GM10248 (cell line): Measurements from ENCODE around the gene TLE3.

Experiments used
- CTCF ChIA-PET: fragments of 300-600 bp; sonication (Branson Sonifier 250); formaldehyde crosslinking; extraction: SDS; loops from one replicate; lab custom pipeline; 2021; ENCODE audit warnings: antibody characterized with exemption; lab: Yijun Ruan, JAX
- POLR2A ChIA-PET: fragments of 350-650 bp; sonication (Branson Sonifier 250); formaldehyde crosslinking; extraction: SDS; loops from one replicate; lab custom pipeline; 2020; ENCODE audit warnings: antibody characterized with exemption; lab: Yijun Ruan, JAX
- DNase-seq: peaks from one replicate; pipeline ENCODE4 v3.0.0; 2012; ENCODE audit errors: extremely low spot score
- CTCF ChIP-seq: IDR thresholded peaks from 2 replicates; pipeline ENCODE4 v1.5.1; 2012; ENCODE audit warnings: mild to moderate bottlenecking, low read depth; ENCODE audit errors: extremely low read depth, missing control alignments, control extremely low read depth

TLE3 gene

DNA sequence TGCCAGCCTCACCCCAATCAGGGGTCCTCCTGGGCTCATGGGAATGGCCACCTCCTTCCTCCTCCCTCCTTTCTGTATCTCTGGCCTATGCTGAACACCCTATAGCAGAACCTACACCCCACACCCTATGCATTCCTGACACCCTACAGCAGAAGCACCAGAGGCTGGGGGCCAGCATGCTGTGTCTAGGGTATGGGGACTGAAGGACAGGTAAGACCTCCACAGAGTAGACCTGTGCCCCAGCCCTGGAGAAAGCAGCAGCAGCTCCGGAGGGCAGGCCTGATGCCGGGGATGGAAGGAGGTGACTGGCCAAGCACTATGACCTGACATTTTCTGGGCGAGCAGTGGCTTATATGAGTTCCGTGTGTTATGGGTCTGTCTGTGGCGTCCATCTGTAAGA is 66.9 kb downstream of the TLE3 start:
- POLR2A ChIA-PET, result no interaction called here
- no peak for DNase-seq
- TF ChIP-seq CTCF, result no peak
- CTCF ChIA-PET, result no interaction called here

DNA sequence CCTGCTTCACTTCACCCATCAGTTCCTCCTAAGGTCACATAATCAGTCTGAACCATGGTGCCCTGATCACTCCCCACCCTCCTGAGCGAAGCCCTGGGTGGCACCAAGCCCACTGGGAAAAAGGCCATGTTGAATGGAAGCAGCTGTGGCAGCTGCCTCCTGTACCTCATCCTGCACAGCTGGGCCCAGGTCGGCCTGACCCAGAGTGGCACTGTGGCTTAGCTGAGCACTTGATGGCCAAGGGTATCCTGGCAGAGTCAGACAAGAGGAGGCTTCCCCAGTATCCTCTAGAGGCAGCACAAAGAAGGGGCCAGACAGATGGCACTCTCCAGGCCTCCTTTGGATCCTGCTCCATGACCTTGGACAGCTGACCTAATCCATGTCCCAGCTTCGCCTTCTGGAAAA is 68.4 kb downstream of the TLE3 start:
- no peak for DNase-seq
- POLR2A ChIA-PET, result no interaction called here
- CTCF ChIA-PET, result interaction anchor here (1.4 to 2.0 kb wide), 2 partner anchors 11 to 17 kb away, joined by 6 to 7 read pairs; no protein-coding TSS in a partner anchor
- TF ChIP-seq CTCF, result no peak

GRCh38 chr15:70027518-70027917 is 70.2 kb downstream of the TLE3 start:
- POLR2A ChIA-PET, result no interaction called here
- CTCF ChIA-PET, result interaction anchor here (1.4 to 2.0 kb wide), 2 partner anchors 13 to 16 kb away, joined by 6 to 7 read pairs; no protein-coding TSS in a partner anchor
- no peak for DNase-seq
- TF ChIP-seq CTCF, result no peak

DNA sequence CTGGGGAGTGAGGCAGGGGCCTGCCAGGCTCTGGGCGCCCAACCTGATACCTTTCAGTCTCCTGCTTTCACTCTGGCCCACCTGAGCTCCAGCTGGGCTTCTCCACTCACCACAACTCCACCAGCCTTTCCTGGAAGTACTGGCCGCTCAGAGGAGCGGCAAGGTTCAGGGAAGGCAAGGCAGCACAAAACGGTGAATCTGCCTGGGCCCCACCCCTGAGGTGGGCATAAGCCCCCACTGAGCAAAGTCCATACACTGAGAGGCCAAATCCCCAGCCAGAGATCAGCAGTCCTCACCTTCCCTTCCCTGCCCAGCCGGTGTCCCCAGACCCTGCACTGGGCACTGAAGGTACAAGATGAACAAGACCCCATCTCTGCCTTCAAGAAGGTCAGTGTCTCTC is 70.7 kb downstream of the TLE3 start:
- DNase-seq, result no peak
- ChIA-PET POLR2A (no interaction called here), CTCF (no interaction called here)
- no peak for TF ChIP-seq CTCF

DNA sequence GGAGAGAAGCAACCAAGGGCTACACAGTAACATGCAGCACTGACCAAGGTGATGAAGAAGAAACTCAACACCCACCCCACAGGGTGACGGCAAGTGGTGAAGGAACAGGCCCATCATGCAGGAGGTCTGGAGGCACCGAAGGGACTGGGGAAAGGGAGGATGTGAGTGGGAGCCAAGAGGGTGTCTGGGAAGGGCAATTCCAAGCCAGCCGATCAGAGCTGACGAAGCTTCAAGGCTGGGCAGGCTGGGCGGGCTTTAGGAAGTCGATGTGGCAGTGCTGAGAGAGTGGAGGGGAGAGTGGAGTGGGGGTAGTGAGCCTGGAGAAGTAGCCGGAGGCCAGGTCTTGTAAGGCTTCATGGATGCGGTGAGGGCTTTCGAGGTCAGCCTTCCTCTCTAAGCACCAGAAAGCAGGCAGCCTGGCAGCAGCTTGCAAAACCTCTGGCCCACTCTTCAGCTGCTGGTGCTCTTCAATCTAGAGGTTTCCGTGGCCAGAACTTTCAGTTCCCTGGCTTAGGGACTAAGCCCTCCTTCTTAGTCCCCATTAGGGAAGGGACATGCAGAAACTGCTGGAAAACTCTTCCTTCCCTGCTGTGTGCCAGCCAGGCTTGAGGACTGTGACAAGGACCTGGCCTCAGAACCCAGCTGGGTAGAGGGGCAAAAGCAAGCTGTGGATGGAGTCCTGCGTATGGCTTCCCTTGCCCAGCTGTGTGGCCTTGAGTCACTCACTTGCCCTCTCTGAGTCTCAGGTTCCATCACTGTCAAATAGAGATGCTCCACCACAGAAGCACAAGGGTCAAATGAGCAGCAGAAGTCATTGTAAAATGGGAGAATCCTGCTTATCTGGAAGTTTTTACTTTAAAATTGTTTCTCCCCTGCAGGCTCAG is 72.1 kb downstream of the TLE3 start:
- ChIA-PET CTCF (no interaction called here), POLR2A (no interaction called here)
- TF ChIP-seq CTCF, result no peak
- no peak for DNase-seq

DNA sequence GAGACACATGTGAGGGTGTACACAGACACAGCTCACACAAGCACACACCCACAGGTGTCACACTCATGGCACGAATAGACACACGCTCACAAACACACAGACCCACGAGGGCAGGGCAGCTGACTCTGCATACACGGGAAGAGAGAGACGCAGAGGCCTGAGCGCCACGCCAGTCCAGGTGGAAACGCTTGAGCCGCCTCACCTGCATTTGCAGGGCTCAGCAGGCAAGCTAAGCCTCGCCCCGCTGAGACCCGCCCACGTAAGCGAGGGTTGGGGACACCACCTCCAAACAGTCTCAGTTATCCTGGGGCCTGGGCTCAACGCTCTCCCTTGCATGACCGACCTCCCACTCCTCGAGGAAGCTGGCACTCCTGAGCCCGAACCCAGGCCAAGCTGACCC is 73.2 kb downstream of the TLE3 start:
- no peak for TF ChIP-seq CTCF
- no peak for DNase-seq
- ChIA-PET CTCF (interaction anchor here (1.7 to 1.9 kb wide), 3 partner anchors 12 to 464 kb away, joined by 3 to 8 read pairs (median 5); no protein-coding TSS in a partner anchor), POLR2A (interaction anchor here (1.4 kb wide), 1 partner anchor 11 kb away, joined by 4 read pairs; no protein-coding TSS in a partner anchor)
